Upper lobe of left lung (tissue), 4 donors: Measurements from ENCODE around the gene RFTN1.

ENCODE experiments used
- EP300 ChIP-seq, 4 donors: sonication (generic); formaldehyde crosslinking; IDR thresholded peaks; one replicate each; pipeline ENCODE4 v1.5.1; 2017; ENCODE audit warnings: antibody characterized with exemption in 4 of 4, control low read depth in 2 of 4
- POLR2A ChIP-seq, 4 donors: fragments of 450-650 bp; IDR thresholded peaks; one replicate each; pipeline ENCODE4 v1.5.1; 2016 to 2017; ENCODE audit warnings: antibody characterized with exemption in 4 of 4, mild to moderate bottlenecking in 2 of 4
- TF ChIP-seq, protein P1 (sequence below), 6 experiments: fragments of 450-650 bp in 4 of 6; fragments of 200-600 bp in 2 of 6; sonication (generic) in 2 of 6; IDR thresholded peaks; one replicate each; pipeline ENCODE4 v1.5.1; 2016 to 2019; ENCODE audit warnings: antibody characterized with exemption in 6 of 6

DNA sequence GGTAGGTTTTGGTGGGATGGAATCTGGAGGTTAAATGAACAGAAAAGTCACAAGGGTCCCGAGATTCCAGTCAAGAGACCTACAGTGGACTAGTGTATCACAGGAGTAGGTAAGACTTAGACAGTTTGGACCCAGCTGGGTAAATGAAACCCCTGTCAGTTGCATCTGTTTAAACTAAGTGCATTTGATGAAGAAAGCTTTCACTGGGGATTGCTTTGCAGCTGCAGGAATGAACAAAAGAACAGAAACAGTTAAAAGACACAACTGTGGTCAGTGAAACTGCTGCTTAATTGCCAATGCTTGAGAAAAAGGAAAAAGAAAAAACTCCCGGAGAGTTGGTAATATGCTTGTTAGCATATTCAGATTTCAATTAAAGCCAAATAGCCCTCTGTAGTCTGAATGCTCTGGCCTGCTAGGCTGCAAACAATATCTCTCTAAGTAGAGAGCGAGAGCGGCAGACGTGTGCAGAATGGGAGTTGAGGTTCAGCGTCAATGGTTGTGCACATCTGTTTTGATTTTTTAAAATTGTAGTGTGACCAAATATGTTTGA is 211.3 kb downstream of the RFTN1 start:
- TF ChIP-seq, protein P1, sequence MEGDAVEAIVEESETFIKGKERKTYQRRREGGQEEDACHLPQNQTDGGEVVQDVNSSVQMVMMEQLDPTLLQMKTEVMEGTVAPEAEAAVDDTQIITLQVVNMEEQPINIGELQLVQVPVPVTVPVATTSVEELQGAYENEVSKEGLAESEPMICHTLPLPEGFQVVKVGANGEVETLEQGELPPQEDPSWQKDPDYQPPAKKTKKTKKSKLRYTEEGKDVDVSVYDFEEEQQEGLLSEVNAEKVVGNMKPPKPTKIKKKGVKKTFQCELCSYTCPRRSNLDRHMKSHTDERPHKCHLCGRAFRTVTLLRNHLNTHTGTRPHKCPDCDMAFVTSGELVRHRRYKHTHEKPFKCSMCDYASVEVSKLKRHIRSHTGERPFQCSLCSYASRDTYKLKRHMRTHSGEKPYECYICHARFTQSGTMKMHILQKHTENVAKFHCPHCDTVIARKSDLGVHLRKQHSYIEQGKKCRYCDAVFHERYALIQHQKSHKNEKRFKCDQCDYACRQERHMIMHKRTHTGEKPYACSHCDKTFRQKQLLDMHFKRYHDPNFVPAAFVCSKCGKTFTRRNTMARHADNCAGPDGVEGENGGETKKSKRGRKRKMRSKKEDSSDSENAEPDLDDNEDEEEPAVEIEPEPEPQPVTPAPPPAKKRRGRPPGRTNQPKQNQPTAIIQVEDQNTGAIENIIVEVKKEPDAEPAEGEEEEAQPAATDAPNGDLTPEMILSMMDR (IDR thresholded peaks at IDR 0.05): no peak
- TF ChIP-seq EP300 (IDR thresholded peaks at IDR 0.05) (no peak), POLR2A (IDR thresholded peaks at IDR 0.05) (no peak)
